Chondrocyte (in vitro differentiated cells): ENCODE results near the gene TBC1D24. TPM values are rescaled to one million over a fixed set of nuclear protein-coding genes. Genes with fewer than 3 reads are reported as not detected.
A peak's percentile ranks its signal among the peaks of the same experiment; 100 is the strongest.

Experiments
- DNase-seq: peaks from one replicate; pipeline ENCODE4 v3.0.0; 2021; ENCODE audit warnings: mixed read lengths, low spot score
- H3K27ac Mint-ChIP-seq: one replicate; pipeline ENCODE4 v1.8.0; 2021; ENCODE audit warnings: mild to moderate bottlenecking, moderate library complexity, mixed read lengths; ENCODE audit not compliant: unreplicated experiment
- H3K27me3 Mint-ChIP-seq: 2 replicates; pipeline ENCODE4 v1.8.0; 2021; ENCODE audit warnings: low read depth, mixed read lengths
- H3K36me3 Mint-ChIP-seq: 2 replicates; pipeline ENCODE4 v1.8.0; 2021; ENCODE audit warnings: low read depth, mixed read lengths
- H3K4me1 Mint-ChIP-seq: 2 replicates; pipeline ENCODE4 v1.8.0; 2021; ENCODE audit warnings: low read depth, mild to moderate bottlenecking, mixed read lengths
- H3K4me3 Mint-ChIP-seq: one replicate; pipeline ENCODE4 v1.8.0; 2021; ENCODE audit warnings: mild to moderate bottlenecking, moderate library complexity, mixed read lengths; ENCODE audit not compliant: unreplicated experiment
- H3K9me3 Mint-ChIP-seq: 2 replicates; pipeline ENCODE4 v1.8.0; 2021; ENCODE audit warnings: low read depth, mixed read lengths
- CTCF ChIP-seq: fragments of 200-600 bp; sonication (generic); IDR thresholded peaks from 2 replicates; pipeline ENCODE4 v1.5.0; 2021; ENCODE audit warnings: antibody characterized with exemption, mild to moderate bottlenecking, moderate library complexity
- total RNA-seq: library from RNA; stranded (reverse); gene quantifications from 3 replicates; pipeline ENCODE4 v1.2.1, GENCODE V29; 2021

TBC1D24 gene
- total RNA-seq, 1 donor from 2014 or later, result 17.9 TPM

- peaks cover 22% of the 10 kb centered on the region for H3K4me1 Mint-ChIP-seq
- peak; percentile 54 for TF ChIP-seq CTCF
- H3K36me3 Mint-ChIP-seq, result no peaks in the 10 kb centered on the region
- no peak overlapping the region for H3K27ac Mint-ChIP-seq
- H3K4me3 Mint-ChIP-seq, result peak overlapping the region; percentile 70
- H3K9me3 Mint-ChIP-seq, result no peaks in the 10 kb centered on the region
- no peak for DNase-seq
- no peaks in the 10 kb centered on the region for H3K27me3 Mint-ChIP-seq
Measured at GRCh38 chr16:2467528-2468232, 7.2 kb upstream of the TBC1D24 start.

- Mint-ChIP-seq H3K27me3 (no peaks in the 10 kb centered on the region), H3K36me3 (no peaks in the 10 kb centered on the region), H3K27ac (peak overlapping the region; percentile 12), H3K4me1 (peaks cover 28% of the 10 kb centered on the region), H3K4me3 (peak overlapping the region; percentile 70), H3K9me3 (no peaks in the 10 kb centered on the region)
- no peak for TF ChIP-seq CTCF
- DNase-seq, result peak; percentile 64
Measured at GRCh38 chr16:2468233-2468724, 6.6 kb upstream of the TBC1D24 start.

GRCh38 chr16:2468725-2469398 is 6.1 kb upstream of the TBC1D24 start:
- peak; percentile 86 for DNase-seq
- peaks cover 25% of the 10 kb centered on the region for H3K4me1 Mint-ChIP-seq
- no peaks in the 10 kb centered on the region for H3K36me3 Mint-ChIP-seq

GRCh38 chr16:2469399-2470233 is 5.3 kb upstream of the TBC1D24 start:
- Mint-ChIP-seq H3K4me3 (no peak overlapping the region), H3K27me3 (no peaks in the 10 kb centered on the region), H3K4me1 (peaks cover 25% of the 10 kb centered on the region), H3K9me3 (no peaks in the 10 kb centered on the region), H3K36me3 (no peaks in the 10 kb centered on the region), H3K27ac (peak overlapping the region; percentile 72)
- DNase-seq, result no peak
- TF ChIP-seq CTCF, result no peak

More at GRCh38 chr16:2468725-2469398, 6.1 kb upstream of the TBC1D24 start:
- Mint-ChIP-seq H3K9me3 (no peaks in the 10 kb centered on the region), H3K4me3 (peak overlapping the region; percentile 70), H3K27ac (no peak overlapping the region), H3K27me3 (no peaks in the 10 kb centered on the region)
- TF ChIP-seq CTCF, result no peak

- H3K27me3 Mint-ChIP-seq, result no peaks in the 10 kb centered on the region
- H3K4me3 Mint-ChIP-seq, result no peak overlapping the region
- no peaks in the 10 kb centered on the region for H3K9me3 Mint-ChIP-seq
- H3K36me3 Mint-ChIP-seq, result no peaks in the 10 kb centered on the region
- peak overlapping the region; percentile 9 for H3K27ac Mint-ChIP-seq
- no peak for TF ChIP-seq CTCF
- peak; percentile 77 for DNase-seq
- H3K4me1 Mint-ChIP-seq, result peaks cover 25% of the 10 kb centered on the region
Measured at GRCh38 chr16:2470234-2470601, 4.7 kb upstream of the TBC1D24 start.
